Measurements from ENCODE around the gene GINS2.

DNA sequence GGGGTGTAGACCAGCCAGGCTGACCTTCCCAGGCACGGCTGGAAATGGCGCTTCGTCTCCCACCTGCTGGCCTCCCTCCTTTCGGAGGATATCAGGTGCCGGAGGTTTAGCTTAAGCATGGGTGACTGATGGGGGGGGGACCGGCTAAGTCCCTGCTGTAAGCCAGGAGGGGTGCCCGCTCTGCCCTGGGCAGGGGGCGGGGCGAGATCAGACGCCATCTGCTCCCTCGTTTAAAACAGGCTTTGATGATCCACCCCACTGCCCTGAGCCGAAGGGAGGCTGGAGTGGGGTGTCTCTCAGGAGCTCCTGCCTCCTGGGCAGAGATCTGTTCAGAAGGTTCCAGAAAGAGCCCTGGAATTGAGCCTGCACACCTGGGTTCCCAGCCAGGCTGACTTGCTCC, 36.2 kb upstream of the GINS2 start:
- TF ChIP-seq POLR2A (IDR thresholded peaks at IDR 0.05), result no peak
- no peak for TF ChIP-seq POLR2AphosphoS5 (IDR thresholded peaks at IDR 0.05; ENCODE audit: insufficient read depth in 1 of 2, low read depth in 1 of 2)

All from vagina (tissue), 2 donors.